ENCODE measurements around the gene HSBP1.
A peak's percentile ranks its signal among the peaks of the same experiment; 100 is the strongest.

HSBP1 gene

GRCh38 chr16:83807710-83808572, at the start of gene HSBP1:
HSBP1 (plus strand) TSS chr16:83807978; CDS start chr16:83808077, 99 bp downstream.
- peak; percentile 95 for DNase-seq

GRCh38 chr16:83762141-83762991, 45.4 kb upstream of the HSBP1 start:
- no peak for DNase-seq

DNA sequence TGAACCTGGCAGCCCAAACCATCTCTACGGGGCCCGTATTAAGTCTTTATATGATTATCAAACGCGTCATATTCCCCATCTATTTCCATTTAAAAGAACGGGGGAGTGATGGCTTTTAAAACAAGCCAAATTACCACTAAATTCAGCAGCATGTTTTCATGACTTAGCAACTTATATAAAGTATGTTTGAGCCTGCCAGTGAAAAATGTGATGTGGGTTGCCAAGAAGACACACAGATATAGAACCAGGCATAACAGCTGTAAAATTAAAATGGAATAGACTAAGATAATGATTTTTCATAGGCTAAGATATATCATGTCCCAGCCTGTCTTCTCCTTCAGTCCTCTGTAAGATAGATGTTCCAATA, 44.8 kb upstream of the HSBP1 start:
- no peak for DNase-seq

DNA sequence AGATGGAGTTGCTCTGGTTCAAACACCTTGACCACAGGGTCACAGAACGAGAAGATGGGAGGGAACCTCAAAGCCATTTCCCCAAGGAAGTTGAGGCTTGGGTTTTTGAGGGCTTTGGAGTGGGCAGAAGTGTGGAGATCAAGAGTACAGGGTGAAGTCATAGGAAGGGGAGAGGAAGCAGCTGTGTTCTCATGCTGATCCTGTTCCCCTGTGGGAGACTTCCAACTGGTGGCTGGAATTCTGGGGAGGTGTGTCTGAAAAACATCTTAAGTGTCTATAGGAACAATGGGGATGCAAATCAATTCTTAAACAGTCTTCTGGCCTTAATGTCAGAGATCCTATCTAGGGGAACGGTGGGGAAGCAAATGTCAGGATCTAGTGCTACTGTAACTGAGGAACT, 38.8 kb upstream of the HSBP1 start:
- DNase-seq, result no peak

- no peak for DNase-seq
Observed at GRCh38 chr16:83769397-83770008, 38.3 kb upstream of the HSBP1 start.

- DNase-seq, result peak; percentile 36
Observed at GRCh38 chr16:83771306-83771942, 36.4 kb upstream of the HSBP1 start.

DNA sequence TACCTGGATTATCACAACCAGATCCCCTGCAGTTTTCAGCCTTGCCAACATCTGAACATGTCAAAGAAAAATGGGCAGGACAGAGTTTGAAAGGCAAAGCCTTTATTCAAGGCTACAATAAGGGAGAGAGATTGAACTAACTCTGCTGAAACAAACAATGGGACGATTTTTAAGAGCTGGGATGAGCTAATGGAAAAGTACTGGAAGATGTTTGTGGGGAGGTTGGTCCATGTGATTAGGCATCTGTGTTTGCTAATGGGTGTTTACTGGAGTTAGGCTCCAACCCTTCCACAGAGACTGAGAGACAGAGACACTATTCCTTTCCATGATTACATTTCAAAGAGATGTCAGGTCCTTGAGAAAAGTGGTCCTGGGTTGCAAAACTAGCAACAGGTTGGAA, 35.0 kb upstream of the HSBP1 start:
- no peak for DNase-seq

GRCh38 chr16:83774066-83774465, 33.7 kb upstream of the HSBP1 start:
- no peak for DNase-seq

DNA sequence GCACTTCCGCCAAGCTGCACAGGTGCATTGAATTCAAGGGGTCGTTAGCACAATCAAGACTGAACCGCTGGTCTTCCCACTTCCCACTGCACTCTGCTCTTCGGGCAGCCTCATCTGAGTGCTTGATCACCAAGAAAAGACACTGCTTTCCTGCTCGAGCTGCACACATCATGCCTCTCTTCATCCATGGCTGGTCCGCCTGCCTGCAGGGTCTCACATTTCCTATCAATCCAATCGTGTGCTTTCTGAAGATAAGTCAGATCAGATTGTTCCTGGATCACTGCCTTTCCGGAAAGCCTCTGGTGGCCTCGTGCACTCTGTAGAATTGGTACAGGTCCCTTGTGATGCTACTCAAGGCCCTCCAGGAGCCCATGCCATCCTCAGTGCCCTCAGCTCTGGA, 30.8 kb upstream of the HSBP1 start:
- DNase-seq, result no peak

GRCh38 chr16:83779886-83780285, 27.9 kb upstream of the HSBP1 start:
- no peak for DNase-seq

GRCh38 chr16:83785455-83785854, 22.3 kb upstream of the HSBP1 start:
- no peak for DNase-seq

GRCh38 chr16:83789642-83790401, 18.0 kb upstream of the HSBP1 start:
- no peak for DNase-seq

DNA sequence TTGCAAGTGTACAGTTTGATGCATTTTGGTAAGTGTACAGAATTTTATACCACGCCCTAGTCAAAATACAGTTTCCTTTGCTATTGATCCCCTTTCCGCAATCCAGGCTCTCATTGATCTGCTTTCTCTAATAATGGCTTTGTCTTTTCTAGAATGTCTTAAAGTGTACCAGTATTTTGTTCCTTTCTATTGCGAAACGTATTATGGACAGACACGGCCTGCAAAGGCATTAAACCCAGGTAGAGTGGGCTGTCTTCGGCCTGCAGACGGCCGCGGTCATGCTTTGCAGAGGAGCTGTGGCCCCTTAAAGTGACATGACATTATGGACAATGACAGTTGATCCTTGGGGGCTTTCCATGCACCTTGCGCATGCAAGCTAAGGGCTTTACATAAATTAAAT, 15.9 kb upstream of the HSBP1 start:
- DNase-seq, result no peak

GRCh38 chr16:83792391-83792790, 15.4 kb upstream of the HSBP1 start:
- DNase-seq, result no peak

- peak; percentile 32 for DNase-seq
Observed at GRCh38 chr16:83793179-83793578, 14.6 kb upstream of the HSBP1 start.

GRCh38 chr16:83794860-83795554, 12.8 kb upstream of the HSBP1 start:
- no peak for DNase-seq

DNA sequence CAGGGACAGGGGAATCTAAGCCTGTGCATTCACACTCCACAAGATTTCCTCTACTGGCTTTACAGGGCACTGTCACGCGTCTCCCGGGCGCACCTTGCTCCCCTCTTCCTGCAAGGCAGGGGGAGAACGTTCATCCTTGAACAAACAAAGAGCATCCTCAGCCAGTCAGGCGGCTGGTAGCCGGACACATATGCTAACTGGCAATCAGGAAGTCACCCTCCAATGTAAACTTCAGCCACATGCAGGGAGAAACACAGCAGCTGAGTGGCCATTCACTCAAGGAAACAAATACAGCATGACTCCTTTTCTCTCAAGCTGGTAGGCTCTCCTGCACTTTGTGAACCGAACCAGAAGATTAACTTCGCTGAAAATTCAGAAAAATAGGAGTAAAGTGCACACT, 10.8 kb upstream of the HSBP1 start:
- no peak for DNase-seq

- no peak for DNase-seq
Observed at GRCh38 chr16:83799336-83799735, 8.4 kb upstream of the HSBP1 start.

GRCh38 chr16:83802135-83802534, 5.6 kb upstream of the HSBP1 start:
- DNase-seq, result peak; percentile 61

DNA sequence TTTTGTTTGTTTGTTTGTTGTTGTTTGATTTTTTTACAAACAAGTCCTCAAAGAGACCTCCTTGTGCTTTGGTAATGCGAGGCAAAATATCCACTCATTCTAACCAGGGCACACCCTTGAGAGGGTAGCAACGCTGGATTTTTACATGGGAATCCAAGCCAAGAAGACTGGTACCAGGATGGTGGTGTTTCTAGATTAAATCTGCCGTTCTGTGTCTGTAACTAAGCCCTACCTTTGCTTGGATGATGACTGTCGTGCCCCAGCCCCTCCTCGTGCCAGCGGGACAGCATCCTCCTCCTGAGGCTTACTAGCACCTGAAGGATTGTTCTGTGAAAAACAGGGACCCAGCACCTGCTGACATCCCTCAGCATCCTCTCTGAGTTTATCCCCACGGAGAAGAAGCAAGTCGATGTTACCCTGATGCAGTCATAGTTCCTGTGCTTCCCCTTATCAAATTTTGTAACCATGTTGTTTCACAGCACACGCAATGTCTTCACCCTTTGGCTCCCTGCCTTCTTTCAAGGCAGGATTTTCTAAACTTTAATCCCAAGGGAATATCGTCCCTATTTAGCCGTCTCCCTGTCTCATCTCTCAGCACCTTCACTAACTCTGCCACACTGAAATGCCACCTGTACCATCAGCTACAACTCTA, 5.1 kb upstream of the HSBP1 start:
- DNase-seq, result no peak

DNA sequence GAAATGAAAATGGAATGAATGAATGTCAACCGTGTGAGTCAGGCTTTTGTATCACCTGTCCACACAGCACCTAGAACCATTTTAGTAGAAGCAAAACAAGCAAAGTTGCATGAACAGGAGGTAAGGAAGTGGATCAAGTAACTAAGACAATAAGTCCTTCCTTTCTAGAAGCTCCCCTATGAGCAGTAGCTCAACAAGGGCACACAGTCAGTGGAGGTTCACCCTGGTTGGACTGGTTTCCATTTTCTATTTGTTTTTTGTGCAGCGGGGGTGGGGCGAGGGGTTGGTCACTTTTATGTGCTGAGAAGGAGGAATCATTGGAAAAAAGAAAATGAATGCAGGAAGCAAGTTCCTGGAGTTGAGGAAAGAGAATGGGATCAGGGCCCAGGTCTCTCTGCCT, 4.0 kb upstream of the HSBP1 start:
- DNase-seq, result no peak
